ENCODE data around the gene SLITRK5. TPM values are rescaled to one million over a fixed set of nuclear protein-coding genes. Genes with fewer than 3 reads are reported as not detected.

Gene SLITRK5
- total RNA-seq (2021) (1.3 and 2.2 TPM in 2 replicates), Bru-seq, nascent RNA (percentile 50 among the genes with signal in this experiment), BruChase-seq, experiment 1, labeled RNA remaining after a 2-hour chase (percentile 68 among the genes with signal in this experiment), BruChase-seq, experiment 2, labeled RNA remaining after a 6-hour chase (percentile 60 among the genes with signal in this experiment)
- long read RNA-seq, partial matches to known transcripts: 0 of 12 reads
- long read RNA-seq, other reads (novel, unspliced or antisense): 12 of 12 reads

GRCh38 chr13:87671031-87671752, at the start of gene SLITRK5:
SLITRK5 (plus strand) TSS chr13:87671371; CDS start chr13:87675389, 4,018 bp downstream.
- H3K27me3 ChIP-seq (replicated peaks; ENCODE audit: insufficient read depth, low read depth, low read length, poor library complexity): peaks cover 22% of the 10 kb centered on the region
- intact Hi-C loops (cut with micrococcal nuclease; ENCODE audit: unreplicated experiment): loop anchor here (1.0 to 10.0 kb wide), 3 partner anchors 188 to 1391 kb away; no protein-coding TSS in a partner anchor
- POLR2A ChIA-PET (ENCODE audit: low non-redundant PET): no interaction called here

GRCh38 chr13:87622971-87623370, 48.2 kb upstream of the SLITRK5 start:
- ChIA-PET CTCF (no interaction called here), POLR2A (ENCODE audit: low non-redundant PET) (no interaction called here)
- no TSS peak for BruUV-seq (replicated peaks)
- Histone ChIP-seq H3K27me3 (replicated peaks; ENCODE audit: insufficient read depth, low read depth, low read length, poor library complexity) (no peaks in the 10 kb centered on the region), H3K4me1 (ENCODE audit: insufficient read depth, low read length, poor library complexity, severe bottlenecking) (no peaks in the 10 kb centered on the region), H3K9me3 (ENCODE audit: low read depth, low read length, poor library complexity, severe bottlenecking) (no peaks in the 10 kb centered on the region), H3K4me3 (ENCODE audit: low read depth, low read length, poor library complexity, severe bottlenecking) (no peak overlapping the region), H3K27ac (ENCODE audit: low read depth, low read length, poor library complexity, severe bottlenecking) (no peak overlapping the region), H3K36me3 (ENCODE audit: insufficient read depth, low read length, poor library complexity, severe bottlenecking) (no peaks in the 10 kb centered on the region)
- TF ChIP-seq CTCF (conservative IDR thresholded peaks at IDR 0.05; ENCODE audit: low read depth, low read length) (no peak), EZH2 (IDR thresholded peaks at IDR 0.05; ENCODE audit: borderline replicate concordance, low read depth, low read length, poor library complexity, severe bottlenecking) (no peak)
- DNase-seq (ENCODE audit: low spot score): no peak
- intact Hi-C loops (cut with micrococcal nuclease; ENCODE audit: unreplicated experiment): no loop called here

More at GRCh38 chr13:87671031-87671752, at the start of gene SLITRK5:
- CTCF ChIA-PET: interaction anchor here (0.6 to 1.8 kb wide), 2 partner anchors 10 to 165 kb away, joined by 3 to 5 read pairs; no protein-coding TSS in a partner anchor
- Histone ChIP-seq H3K27ac (ENCODE audit: low read depth, low read length, poor library complexity, severe bottlenecking) (peak within 1 kb of the TSS; percentile 26), H3K4me1 (ENCODE audit: insufficient read depth, low read length, poor library complexity, severe bottlenecking) (peaks cover 12% of the 10 kb centered on the region), H3K4me3 (ENCODE audit: low read depth, low read length, poor library complexity, severe bottlenecking) (peak within 1 kb of the TSS; percentile 68), H3K36me3 (ENCODE audit: insufficient read depth, low read length, poor library complexity, severe bottlenecking) (no peaks in the 10 kb centered on the region), H3K9me3 (ENCODE audit: low read depth, low read length, poor library complexity, severe bottlenecking) (no peaks in the 10 kb centered on the region)
- no TSS peak for BruUV-seq (replicated peaks)
- TF ChIP-seq CTCF (conservative IDR thresholded peaks at IDR 0.05; ENCODE audit: low read depth, low read length) (peak; percentile 95), EZH2 (IDR thresholded peaks at IDR 0.05; ENCODE audit: borderline replicate concordance, low read depth, low read length, poor library complexity, severe bottlenecking) (no peak)
- DNase-seq (ENCODE audit: low spot score): peak; percentile 90

GRCh38 chr13:87656306-87656705, 14.9 kb upstream of the SLITRK5 start:
- ChIA-PET CTCF (no interaction called here), POLR2A (ENCODE audit: low non-redundant PET) (no interaction called here)
- H3K9me3 ChIP-seq (ENCODE audit: low read depth, low read length, poor library complexity, severe bottlenecking): no peaks in the 10 kb centered on the region
- intact Hi-C loops (cut with micrococcal nuclease; ENCODE audit: unreplicated experiment): no loop called here
- peaks cover 16% of the 10 kb centered on the region for H3K4me1 ChIP-seq (ENCODE audit: insufficient read depth, low read length, poor library complexity, severe bottlenecking)
- H3K4me3 ChIP-seq (ENCODE audit: low read depth, low read length, poor library complexity, severe bottlenecking): no peak overlapping the region
- DNase-seq (ENCODE audit: low spot score): peak; percentile 67
- H3K36me3 ChIP-seq (ENCODE audit: insufficient read depth, low read length, poor library complexity, severe bottlenecking): no peaks in the 10 kb centered on the region
- TF ChIP-seq CTCF (conservative IDR thresholded peaks at IDR 0.05; ENCODE audit: low read depth, low read length) (no peak), EZH2 (IDR thresholded peaks at IDR 0.05; ENCODE audit: borderline replicate concordance, low read depth, low read length, poor library complexity, severe bottlenecking) (no peak)
- no peaks in the 10 kb centered on the region for H3K27me3 ChIP-seq (replicated peaks; ENCODE audit: insufficient read depth, low read depth, low read length, poor library complexity)
- no peak overlapping the region for H3K27ac ChIP-seq (ENCODE audit: low read depth, low read length, poor library complexity, severe bottlenecking)
- BruUV-seq (replicated peaks): no TSS peak

Data from A673 (cell line).